Measurements from ENCODE around the gene SETD3.

The SETD3 gene

DNA sequence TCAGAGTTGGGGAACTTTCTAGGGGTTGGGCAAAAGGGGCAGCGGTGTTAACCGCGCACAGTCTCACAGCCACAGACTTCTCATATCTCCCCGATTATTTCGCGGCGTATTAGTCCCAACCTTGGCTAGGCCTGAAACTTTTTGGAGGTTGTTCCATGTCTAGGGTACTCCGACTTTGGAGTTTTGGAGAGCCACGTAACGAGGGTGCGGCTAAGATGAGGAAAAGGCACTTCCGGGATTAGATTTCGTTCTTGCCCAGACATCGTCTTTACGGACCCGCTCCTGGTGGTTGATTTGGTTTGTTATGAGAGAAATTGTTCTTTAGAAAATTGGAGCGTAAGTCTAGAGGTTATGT lies 1.1 kb upstream of the SETD3 start:
- peak; percentile 29 for DNase-seq

GRCh38 chr14:99480917-99481744 lies 472 bp upstream of the SETD3 start, which contains the start of gene CCNK:
Gene CCNK (plus strand): TSS chr14:99481409. CDS start chr14:99492678, 11,269 bp downstream.
- DNase-seq = peak; percentile 100

GRCh38 chr14:99479160-99479905 lies 1.3 kb downstream of the SETD3 start:
- no peak for DNase-seq

- no peak for DNase-seq
These were observed 2.5 kb downstream of the SETD3 start for GRCh38 chr14:99478128-99478527.

- no peak for DNase-seq
These were observed 3.8 kb downstream of the SETD3 start for GRCh38 chr14:99476864-99477263.

- no peak for DNase-seq
These were observed 5.0 kb downstream of the SETD3 start for GRCh38 chr14:99475660-99476059.

DNA sequence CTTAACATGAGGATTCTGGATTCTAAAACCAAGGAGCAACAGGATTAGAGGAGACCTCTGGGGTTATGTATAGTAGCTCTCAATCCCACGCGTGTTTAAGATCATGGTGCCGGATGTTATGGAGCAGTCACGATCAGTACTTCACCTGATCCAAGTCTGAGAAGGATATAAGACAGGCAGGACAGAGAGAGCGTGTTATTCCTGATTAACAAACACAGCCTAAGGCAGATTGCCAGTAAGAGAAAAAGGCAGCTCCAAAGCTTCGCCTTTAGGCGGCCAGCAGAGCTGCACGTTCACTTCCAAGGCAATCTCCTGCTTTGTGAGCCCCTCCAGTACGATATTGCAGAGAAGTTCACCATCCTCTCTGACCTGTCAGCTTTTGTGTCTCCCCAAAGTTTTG lies 5.5 kb downstream of the SETD3 start:
- no peak for DNase-seq

- no peak for DNase-seq
These were observed 7.2 kb downstream of the SETD3 start for GRCh38 chr14:99473458-99473857.

DNA sequence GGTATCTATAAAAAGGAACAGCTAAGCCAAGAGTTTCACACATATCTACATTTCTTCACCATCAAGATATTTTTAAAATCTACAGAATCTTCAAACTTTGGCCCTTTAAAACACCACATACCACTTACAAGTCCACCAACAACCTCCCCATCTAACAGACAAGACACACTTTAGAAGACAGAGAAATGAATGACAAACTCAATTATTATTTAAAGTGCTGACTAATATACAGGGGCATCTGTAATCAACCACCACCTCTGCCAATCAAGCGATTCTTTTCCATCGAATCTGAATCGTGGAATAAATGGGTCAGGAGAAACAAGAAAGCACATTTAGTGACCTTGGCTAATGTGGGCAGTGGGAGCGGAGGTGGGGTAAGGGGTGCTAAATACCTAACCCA lies 7.7 kb downstream of the SETD3 start:
- DNase-seq = no peak

DNA sequence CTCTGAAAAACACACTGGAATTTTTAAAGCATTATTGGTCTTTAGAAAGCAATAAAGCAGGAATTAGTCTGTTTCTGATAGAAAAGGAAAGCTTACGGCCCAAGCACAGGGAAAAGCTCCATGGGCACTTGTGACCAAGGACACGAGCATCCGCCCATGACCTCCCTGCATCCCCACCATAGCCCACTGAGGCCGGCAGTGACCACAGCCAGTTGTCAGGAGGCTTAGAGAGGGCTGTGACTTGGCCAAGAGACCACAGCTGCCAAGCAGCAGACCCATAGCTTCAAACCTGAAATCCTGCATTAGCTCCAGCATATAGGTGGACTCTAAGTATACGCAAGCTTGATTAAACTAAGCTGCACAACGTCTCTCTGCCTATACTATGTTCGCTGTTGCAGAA lies 8.9 kb downstream of the SETD3 start:
- DNase-seq = no peak

DNA sequence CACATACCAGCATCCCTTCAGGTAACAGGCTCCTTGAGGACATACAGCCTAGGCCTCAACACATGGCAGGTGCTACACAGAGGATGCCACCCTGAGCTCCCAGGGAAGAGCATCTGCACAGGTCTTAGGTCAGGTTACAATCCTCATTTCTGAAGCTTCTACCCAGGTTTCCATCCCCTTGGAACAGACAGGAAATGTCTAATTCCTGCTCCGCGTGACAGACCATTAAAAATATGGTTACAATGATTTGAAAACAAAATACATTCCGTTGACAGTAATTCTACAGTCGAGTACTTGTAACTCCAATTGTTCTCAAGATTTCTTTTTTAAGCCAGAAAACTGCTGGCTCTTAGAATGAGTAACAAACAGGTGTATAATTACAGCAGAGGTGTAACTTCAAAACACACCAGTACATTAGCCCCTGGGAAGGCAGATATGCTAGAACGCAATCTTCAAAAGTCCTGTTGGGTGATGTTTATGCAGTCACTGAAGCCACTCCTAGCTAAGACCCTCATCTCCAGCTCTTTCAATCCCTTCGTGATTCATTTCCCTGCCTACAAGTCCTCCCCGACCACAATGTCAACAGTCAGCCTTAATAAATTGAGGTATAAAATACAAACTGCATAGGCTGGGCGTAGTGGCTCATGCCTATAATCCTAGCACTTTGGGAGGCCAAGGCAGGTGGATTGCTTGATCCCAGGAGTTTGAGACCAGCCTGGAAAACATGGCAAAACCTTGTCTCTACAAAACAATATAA lies 11.6 kb downstream of the SETD3 start:
- no peak for DNase-seq

- DNase-seq = no peak
These were observed 12.6 kb downstream of the SETD3 start for GRCh38 chr14:99468081-99468480.

- DNase-seq = no peak
These were observed 13.2 kb downstream of the SETD3 start for GRCh38 chr14:99467336-99468078.

- DNase-seq = no peak
These were observed 13.9 kb downstream of the SETD3 start for GRCh38 chr14:99466758-99467157.

GRCh38 chr14:99465288-99465687 lies 15.4 kb downstream of the SETD3 start:
- no peak for DNase-seq

GRCh38 chr14:99463974-99464373 lies 16.7 kb downstream of the SETD3 start:
- no peak for DNase-seq

- no peak for DNase-seq
These were observed 18.4 kb downstream of the SETD3 start for GRCh38 chr14:99462210-99462609.

GRCh38 chr14:99461411-99462085 lies 19.1 kb downstream of the SETD3 start:
- no peak for DNase-seq

GRCh38 chr14:99460793-99461192 lies 19.9 kb downstream of the SETD3 start:
- DNase-seq = no peak

DNA sequence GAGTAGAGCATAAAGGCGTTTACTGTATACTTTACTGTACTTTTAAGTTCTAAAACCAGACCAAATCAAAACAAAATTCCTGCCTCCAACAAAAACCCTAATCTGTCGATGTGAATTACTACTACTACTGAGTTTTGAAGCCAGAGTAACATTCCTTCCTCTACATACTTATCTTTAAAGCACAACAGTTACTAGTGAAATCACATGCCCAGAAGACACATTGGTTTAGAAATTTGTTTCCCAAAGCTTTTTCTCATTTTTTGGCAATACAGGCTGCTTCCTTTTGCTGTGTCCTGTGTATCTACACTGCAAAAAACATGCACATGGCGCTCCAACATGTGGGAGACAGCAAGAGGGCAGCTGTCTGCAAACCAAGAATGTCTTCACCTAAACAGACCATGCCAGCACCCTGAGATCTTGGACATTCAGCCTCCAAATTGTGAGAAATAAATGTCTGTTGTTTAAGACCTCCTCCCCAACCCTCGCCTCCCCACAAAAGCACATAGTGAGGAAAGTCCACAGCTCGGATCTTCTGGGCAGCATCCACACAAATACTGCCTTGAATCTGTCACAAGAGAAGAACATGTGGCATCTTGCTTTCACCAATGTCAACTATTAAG lies 21.1 kb downstream of the SETD3 start:
- no peak for DNase-seq

DNA sequence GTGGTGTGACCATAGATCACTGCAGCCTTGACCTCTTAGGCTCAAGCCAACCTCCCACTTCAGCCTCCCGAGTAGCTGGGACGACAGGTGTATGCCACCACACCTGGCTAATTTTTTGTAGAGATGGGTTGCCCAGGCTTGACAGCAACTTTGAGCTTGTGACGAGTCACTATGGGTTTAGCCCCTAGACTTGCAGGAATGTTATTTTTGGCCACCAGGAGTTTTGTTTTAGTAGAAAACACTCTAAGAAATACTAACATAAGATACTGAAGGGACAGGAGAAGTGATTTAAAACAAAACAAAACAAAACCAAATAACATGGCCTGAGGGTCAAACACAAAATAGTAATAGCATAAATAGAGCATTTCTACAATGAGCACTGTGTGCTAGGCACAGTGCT lies 26.4 kb downstream of the SETD3 start:
- DNase-seq = no peak

DNA sequence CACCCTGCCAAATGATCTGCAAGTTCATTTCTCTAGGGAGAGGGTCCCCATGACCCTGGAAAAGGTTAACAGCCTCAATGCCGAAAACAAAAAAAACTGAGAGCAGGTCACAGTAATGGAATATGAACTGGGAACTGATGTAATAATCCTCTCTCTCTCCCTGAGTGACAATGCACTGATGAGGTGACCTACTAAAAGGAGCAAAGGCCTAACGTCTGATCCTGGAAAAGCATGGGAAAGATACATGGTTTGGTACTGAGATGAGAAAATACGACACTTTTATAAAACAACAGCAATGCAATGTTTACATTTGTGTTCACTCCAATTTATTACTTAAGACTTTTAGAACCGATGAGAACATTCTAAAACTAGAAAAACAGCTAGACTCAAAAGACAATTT lies 27.7 kb downstream of the SETD3 start:
- no peak for DNase-seq
